Hypothalamus (tissue), 51 donors: ENCODE results near the gene PKP1.
A peak's percentile ranks its signal among the peaks of the same experiment; 100 is the strongest.

Experiments used
- DNase-seq, 51 donors: peaks; one replicate each; lab custom pipeline; 2025; lab: John Stamatoyannopoulos, UW

PKP1 gene

DNA sequence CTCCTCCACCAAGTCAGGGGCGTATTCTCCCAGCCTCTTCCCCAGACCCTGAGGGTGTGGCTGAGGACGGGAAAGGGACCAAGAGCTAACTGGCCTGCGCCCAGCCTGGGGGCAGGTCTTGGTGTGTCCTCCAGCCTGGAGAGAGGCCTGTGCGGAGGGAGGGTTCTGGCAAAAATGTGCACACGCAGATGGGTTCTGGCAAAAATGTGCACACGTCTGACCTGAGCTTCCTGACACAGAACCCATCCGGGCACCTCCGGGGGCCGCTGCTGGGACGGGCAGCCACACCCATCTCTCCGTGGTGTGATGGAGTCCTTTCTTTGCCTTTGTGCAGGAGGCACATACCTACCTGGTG is 23.1 kb upstream of the PKP1 start:
- no peak for DNase-seq

DNA sequence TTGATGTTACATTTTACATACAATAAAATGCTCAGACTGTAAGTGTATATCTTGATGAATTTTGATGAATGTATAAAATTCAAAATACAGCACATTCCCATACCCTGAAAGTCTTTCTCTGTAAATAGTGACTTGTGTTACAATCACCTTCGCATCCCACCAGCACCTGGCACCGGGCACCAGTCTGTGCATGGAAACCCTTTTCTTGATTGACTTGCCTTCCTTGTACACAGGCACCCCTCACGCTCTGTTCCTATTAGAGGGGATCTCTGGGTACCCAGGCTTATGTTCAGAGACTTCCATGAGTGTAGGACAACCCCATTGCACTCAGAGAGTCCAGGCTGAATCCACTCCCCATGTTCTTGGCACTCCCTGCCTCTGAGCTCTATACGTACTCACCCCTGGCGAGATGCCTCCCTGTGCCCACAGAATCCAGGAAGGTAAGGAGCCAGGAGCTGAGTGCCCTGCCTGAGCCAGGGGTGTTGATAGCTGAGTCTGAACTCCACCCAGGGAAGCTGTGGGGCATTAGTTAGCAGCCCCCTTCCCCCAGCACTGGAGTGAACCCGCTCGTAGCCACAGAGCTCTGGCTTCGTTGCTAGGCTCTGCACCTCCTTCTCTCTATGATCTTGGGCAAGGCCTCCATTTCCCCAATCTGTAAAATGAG is 22.5 kb upstream of the PKP1 start:
- no peak for DNase-seq

DNA sequence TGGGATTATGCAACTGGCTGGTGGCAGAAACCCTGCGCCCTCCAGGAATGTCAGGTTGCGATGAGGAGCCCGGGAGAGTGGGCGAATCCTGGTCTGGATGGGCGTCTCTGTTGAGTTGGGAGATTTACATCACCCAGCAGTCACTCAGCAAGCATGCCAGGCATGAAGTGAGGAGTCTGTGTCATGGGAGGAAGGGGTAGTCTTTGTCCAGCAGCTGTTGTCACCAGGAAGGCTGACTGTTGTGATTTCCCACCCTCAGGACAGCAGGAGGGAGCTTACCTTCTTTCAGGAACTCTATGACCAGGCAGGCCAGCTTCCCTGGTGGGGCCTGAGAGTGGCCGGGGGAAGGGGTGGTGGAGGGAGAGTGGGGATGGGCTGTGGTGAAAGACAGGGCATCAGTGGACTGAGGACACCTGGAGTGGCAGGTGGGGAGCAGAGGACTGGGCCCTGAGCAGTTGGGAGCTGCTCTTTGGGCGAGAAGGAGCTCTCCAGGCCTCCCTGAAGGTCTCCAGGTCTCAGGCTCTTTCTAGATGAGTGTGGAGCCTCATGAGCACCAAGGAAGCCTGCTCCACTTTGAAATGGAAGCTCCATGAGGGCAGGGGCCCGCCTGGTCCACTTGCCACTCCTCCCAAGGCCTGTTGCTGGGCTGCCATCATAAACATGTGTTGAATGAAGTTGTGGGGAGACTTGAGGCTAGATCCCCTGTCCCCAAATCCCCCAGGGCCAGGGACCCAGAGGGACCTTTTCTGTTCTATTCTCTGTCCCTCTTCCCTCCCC is 21.3 kb upstream of the PKP1 start:
- no peak for DNase-seq

DNA sequence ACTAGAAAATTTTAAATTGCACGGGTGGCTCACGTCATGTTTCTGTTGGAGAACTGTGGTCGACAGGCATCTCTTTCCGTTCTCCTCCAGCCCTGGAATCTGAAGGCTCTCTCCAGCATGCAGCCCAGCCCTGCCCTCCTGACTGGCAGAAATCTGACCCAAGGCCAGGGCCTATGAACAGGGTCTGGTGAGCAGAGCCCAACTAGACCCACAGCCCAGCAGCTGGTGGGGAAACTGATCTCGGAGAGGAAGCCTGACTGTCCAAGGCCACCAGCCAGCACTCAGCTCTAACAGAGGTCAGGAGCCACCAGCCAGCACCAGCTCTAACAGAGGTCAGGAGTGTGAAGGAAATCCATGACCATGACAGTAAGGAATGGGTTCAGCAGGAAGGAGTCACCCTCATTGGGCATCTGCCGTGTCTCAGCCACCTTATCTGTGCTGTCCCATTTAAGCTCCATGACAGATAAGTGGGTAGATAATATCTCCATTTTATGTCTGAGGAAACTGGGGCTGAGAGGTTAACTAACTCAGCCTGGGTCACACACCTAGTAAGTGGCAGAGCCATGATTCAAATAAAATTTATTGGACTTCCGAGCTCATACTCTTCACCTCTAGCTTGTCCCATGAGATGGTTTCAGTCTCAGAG is 20.2 kb upstream of the PKP1 start:
- no peak for DNase-seq

DNA sequence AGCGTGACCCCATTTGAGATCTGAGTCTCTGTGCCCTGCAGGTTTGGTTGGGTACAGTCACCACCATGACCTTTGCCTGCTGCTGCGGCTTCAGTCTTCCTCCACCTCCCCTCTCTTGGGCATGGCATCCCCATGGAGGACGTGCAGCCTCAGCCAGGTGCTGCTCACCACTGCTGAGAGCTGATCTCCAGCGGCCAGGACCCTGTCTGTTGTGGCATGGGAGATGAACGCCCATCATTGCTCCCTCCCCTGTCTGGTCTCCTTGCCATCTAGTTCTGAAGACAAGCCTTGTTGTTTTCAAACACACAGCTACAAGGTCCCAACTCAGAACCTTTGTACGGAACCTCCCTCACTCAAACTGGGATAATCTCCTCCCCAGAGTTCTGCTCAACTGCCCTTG is 19.2 kb upstream of the PKP1 start:
- DNase-seq, result no peak

DNA sequence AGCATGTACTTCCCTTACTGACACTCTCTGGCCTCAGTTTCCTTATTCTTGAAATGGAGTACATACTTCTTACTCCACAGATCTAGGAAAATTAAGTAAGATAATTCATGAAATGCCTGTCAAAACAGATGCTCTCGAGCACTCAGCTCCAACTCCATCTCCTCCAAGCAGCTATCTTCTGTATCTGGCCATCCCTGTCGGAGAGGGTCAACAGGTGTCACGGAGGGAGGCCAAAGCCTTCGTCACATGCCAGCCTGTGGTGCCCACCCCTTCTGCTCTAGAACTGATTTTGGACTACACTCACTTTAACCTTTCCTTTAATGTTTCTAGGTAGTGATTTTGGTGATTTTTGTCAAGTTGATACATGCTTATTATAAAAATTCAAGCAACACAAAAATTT is 18.8 kb upstream of the PKP1 start:
- no peak for DNase-seq

DNA sequence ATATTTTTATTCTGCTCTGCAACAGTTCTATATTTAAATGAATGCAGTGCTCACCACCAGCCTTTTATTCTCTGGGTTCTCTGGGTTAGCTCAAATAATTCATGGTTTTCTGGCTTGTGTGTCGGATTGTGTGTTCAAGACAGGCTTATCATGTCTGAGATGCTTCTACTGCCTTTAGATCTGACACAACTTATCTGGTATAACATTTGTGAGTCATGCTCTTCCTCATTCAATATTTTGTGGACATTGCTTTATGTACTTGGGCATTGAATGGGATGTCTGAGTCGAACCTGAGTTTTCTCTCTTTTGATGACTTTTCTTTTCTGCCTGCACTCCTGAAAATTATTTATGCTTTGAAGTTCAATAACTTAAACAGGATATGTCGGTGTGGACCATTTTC is 17.6 kb upstream of the PKP1 start:
- no peak for DNase-seq

DNA sequence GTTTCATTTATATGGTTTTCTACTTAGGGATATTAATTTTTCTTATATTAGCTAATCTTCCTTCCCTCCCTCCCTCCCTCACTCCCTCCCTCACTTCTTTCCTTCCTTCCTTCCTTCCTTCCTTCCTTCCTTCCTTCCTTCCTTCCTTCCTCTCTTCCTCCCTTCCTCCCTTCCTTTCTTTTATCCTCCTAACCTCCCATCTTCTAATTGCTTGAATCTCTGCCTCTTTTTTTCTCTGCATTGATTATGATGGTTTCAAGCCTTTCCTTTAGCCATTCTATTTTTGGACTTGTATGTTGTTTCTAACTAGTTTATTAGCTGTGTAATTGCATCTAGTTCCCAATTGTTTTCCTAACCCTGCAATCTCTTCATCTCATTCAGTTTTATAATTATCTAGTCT is 17.0 kb upstream of the PKP1 start:
- DNase-seq, result no peak

DNA sequence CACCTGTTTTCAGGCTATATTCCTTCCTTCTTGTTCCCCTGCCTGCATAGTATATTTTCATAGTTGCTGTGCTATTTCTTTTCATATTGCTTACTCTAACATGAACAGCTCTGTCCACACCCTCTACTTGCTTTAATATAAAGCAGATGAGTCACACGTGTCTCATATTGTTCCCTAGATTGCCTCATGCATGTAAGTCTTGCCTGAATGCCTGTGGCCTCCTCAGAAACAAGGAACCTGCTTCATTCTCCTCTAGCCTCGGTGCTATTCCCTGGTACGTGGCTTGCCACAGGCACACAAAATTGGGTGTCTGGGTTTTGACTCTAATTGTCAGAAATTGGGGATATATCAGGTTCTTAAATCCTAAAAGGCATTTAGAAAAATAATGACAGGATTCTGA is 16.5 kb upstream of the PKP1 start:
- peak in 1 of 51 donors; percentile 10 for DNase-seq

DNA sequence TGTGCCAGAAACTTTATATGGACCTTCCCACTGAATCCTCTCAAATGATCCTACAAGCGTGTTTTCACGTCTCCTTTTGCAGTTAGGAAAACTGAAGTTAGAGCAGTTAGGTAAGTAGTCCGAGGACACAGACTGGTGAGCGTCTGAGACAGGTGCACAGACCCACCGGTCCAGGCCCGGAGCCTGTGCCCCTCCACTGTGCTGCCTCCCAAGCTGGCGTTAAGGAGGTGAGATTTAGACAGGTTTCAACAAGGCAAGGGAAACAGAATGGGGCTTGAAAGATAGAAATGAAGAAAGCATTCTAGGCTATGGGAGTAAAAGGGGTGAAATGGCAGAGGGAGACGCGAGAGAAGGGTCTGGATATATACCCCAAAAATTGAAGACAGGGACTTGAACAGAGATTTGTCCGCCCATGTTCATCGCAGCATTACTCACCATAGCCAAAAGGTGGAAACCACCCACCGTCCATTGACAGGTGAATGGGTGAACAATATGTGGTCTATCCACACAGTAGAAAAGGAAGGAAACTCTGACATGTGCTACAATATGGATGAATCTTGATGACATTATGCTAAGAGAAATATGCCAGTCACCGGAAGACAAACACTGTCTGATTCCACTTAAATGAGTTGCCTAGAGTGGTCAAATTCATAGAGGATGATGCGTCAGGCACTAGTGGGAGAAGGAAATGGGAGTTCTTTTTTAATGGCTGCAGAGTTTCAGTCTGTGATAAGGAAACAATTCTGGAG is 15.7 kb upstream of the PKP1 start:
- no peak for DNase-seq

DNA sequence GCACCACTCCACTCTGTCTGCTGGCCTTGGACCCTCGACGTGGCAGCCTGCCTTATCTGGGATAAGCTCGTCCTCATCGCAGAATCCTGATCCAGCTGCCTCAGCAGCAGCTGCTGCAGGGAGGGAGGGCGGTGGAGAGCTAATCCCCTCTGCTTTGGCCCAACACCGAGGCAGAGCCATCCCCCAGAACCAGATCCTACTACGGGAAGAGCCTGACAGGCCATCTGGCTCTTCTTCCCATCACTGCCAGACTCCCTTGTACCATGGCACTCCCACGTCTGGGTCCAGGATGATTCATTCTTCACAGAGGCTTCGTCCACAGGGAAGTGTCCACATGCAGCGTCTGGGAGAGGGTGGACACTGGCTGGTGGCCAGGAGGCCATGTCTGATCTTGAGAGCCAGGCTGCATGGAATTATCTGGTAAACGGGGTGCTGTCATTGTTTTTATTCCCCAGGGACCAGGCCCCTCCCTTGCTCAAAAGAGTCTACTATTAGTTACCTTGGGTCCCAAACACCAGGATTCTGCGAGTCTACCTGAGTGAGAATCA is 14.6 kb upstream of the PKP1 start:
- peak in 2 of 51 donors; percentile 2 to 29 for DNase-seq

DNA sequence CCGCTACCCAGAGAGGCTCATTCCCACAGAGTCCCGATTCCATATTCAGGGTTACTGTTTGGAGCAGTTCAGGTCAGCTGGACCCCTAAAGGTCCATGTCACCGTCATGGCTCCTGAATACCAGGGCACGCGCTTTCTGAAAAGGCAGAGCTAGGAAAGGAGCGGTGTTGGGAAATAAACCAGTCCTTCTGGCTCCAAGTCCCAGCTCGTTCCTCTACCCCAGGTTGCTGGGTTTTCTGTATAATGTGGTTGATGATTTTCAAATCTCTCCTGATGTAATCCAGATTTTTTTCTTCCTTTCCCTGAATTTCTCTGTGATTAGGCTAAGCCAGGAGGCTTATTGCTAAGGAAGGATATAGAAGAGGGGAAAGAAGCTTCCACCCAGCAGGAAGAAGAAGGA is 14.0 kb upstream of the PKP1 start:
- DNase-seq, result no peak

DNA sequence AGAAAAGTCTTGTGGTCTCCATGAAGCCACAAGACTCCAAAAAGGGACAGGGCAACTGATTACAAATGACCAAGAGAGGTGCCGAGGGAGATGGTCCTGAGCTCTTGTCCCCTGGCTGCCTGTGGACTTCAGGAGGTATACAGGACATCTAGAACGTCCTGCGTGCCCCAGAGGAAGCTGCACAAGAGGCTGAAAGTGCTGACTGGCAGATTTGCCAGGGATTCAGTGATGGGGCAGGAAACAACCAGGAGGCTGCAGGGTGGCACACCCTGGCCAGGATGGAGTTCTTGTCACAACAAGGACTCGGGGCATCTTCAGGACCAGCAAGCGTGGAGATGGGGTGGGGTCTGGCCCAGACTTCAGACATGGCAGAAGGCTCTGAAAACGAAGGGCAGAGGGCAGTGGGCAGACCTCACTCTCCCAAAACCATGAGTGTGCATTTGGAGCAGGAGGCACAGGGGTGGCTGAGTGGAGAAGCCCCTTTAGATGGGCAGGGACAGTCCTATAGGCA is 13.4 kb upstream of the PKP1 start:
- DNase-seq, result no peak

DNA sequence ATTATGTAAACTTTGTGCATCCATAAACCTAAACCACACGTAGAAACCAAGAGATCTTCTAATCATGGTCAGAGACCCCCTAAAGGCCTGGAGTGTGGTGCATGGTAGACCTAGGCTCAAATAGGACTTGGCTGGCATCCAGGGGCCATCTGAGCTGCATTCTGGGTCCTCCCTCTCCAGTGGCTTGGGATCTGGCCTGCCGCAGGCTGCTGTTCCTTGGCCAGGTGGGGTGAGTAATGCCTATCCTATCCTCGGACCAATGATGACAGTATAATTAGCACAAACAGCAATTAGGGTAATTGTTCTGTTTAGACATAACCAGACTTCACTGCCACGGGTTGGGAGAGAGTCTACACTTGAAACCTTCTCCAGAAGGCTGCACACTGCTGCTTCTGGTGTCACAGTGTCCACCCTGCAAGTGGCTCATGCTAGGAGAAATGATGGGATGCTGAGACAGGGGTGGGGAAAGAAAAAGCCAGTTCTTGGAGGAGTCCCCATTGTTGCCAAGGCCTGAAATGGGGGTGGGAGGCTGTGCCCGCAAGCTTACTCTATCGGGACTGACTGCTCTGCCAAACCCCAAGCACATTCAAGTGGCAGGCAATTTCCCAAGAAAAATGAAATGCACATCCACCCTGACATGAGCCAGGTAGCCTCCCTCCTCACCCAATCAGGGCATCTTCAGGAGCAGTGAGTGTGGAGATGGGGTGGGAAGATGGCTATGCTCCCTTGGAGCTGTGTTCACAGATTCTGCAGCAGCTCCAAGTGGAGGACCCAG is 12.5 kb upstream of the PKP1 start:
- no peak for DNase-seq

DNA sequence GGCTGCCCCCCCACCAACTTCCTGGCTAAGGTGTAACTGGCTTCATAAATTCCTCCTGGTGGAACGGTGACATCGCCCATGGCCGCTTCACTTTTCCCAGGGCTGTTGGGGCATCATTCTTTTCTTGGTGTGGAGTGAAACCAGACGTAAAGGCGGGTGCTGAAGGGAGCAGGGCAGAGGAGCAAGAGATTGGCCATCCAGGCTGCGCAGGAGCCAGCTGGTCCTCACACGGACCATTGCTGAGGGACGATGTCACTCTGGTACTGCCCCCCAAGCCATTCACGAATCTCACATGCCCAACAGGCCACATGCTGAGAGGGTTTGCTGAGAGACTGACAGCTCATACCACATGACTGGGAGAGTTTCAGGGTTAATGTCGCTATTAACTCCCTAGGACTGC is 10.5 kb upstream of the PKP1 start:
- DNase-seq, result no peak

DNA sequence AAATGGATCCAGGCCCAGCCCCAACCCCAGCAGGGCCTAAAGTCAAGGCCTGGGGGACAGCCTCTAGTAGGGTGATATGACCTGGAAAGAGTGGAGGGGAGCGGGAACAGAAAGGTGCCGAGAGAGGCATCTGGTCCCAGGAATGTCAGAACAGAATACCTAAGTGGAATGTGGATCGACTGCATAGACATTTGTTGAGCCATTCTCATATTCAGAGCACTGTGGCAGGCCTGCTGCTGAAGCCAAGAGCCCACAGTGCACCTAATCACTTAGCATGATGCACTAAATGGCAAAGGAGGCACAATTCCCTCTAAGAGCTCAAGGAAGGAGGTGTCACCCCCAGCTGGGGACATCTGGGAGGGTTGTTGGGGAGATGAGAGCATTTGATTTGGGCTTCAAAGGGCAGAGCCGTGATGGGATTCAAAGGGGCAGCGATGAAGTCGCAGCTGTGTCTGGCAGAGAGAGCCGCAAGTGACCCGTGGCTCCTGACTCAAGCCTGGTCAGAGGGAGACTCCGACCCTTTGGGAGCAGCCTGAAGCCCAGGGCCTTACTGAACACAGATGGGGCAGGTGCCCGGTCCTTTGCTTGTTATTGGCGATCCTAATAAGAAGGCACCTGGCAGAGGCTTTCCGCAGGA is 8.6 kb upstream of the PKP1 start:
- no peak for DNase-seq

DNA sequence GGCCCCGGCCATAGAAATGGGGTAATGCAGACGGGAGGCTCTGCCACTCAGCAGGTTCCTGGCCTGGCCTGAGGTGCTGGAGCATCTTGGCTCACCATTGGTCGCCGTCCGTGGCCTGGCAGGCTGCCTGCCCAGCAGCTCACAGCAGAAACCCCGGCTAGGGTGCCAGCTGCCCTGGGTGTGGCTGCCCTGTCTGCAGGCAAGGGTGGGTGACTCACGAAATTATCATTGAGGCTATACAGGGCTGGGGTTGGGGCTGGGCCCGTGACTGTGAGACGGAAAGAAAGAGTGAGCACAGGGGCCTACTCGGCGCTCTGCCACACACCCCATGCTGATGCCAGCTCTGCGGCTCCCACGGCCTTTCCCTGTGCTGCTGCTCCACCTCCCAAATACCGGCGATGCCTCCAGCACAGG is 8.0 kb upstream of the PKP1 start:
- DNase-seq, result peak in 3 of 51 donors; percentile 6 to 40 (median 17)

DNA sequence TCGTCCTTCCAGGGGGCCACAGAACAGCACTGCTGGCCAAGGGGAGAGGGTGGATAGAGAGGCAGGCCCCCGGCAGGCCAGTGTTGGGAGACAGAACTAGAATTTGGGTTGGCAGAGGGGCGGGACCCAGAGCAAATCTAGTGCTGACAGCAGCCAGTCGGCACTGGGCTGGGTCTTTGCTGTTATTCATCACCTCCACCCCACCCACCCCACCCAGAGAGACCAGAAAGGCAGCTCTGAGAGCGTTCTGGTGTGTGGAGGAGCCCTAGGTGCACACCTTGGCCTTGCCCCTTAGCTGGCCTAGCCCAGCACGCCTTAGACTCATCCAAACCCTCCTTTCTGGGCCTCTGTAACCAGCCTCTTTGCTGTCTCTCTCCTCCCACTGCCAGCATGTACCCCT is 6.4 kb upstream of the PKP1 start:
- DNase-seq, result no peak

DNA sequence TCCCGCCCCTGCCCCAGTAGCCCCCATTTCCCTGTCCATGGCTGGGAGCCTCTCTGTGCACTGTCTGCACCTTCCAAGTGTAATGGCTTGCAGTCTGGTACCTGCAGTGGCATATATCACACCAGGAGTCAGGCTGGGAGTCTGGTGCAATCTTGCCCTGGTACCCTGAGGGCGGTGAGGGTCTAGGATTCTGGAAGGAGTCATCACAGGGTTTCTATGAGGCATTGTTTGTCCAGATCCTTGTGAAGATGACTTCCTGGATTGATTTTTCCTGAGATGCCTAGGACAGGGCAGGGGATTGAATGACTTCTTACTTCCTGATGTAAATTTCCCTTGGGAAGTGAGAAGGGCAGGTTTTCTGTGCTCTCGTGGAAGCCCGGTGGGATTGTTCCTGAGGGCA is 5.9 kb upstream of the PKP1 start:
- no peak for DNase-seq

DNA sequence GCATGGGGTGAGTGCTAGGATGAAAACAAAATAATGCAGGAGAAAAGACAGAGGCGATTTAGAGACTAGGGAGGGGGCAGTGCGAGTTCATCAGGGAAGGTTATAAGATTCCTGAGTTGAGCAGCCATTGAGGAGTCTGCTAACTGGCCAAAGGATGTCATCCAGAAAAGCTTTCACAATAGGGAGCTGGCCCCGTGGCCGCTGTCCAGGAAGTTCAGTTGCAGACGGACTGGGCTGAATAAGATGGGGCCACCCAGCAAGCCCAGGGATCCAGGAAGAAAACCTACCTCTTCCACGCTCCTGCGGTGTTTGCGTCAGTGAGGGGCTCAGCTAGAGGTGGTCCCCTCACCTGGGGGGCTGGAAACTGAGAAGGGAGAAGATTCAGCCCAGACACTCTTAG is 4.0 kb upstream of the PKP1 start:
- peak in 3 of 51 donors; percentile 5 to 40 (median 17) for DNase-seq
